Mesothelial cell of epicardium (in vitro differentiated cells): ENCODE data around the gene OR10A6. TPM values are rescaled to one million over a fixed set of nuclear protein-coding genes. Genes with fewer than 3 reads are reported as not detected.

Experiments
- DNase-seq, 2 experiments: peaks; one replicate each; pipeline ENCODE4 v3.0.0; 2021; ENCODE audit warnings: low spot score in 2 of 2; ENCODE audit not compliant: unreplicated experiment in 2 of 2
- H3K27ac Mint-ChIP-seq: 2 replicates; pipeline ENCODE4 v1.8.0; 2021; ENCODE audit warnings: mixed read lengths
- H3K27me3 Mint-ChIP-seq: 2 replicates; pipeline ENCODE4 v1.8.0; 2021; ENCODE audit warnings: low read depth, mixed read lengths
- H3K36me3 Mint-ChIP-seq: 2 replicates; pipeline ENCODE4 v1.8.0; 2021; ENCODE audit warnings: mixed read lengths
- H3K4me1 Mint-ChIP-seq: 2 replicates; pipeline ENCODE4 v1.8.0; 2021; ENCODE audit warnings: mixed read lengths
- H3K4me3 Mint-ChIP-seq: 2 replicates; pipeline ENCODE4 v1.8.0; 2021; ENCODE audit warnings: mild to moderate bottlenecking, moderate library complexity, mixed read lengths
- H3K9me3 Mint-ChIP-seq: 2 replicates; pipeline ENCODE4 v1.8.0; 2021; ENCODE audit warnings: mixed read lengths
- total RNA-seq: library from RNA; stranded (reverse); gene quantifications from 3 replicates; pipeline ENCODE4 v1.2.1, GENCODE V29; 2021
- TF ChIP-seq, protein P1 (sequence below): fragments of 200-600 bp; sonication (generic); IDR thresholded peaks from one replicate; pipeline ENCODE4 v1.5.0; 2021; ENCODE audit warnings: antibody characterized with exemption; ENCODE audit not compliant: unreplicated experiment

The OR10A6 gene
- total RNA-seq, 1 donor from 2014 or later, result not detected

DNA sequence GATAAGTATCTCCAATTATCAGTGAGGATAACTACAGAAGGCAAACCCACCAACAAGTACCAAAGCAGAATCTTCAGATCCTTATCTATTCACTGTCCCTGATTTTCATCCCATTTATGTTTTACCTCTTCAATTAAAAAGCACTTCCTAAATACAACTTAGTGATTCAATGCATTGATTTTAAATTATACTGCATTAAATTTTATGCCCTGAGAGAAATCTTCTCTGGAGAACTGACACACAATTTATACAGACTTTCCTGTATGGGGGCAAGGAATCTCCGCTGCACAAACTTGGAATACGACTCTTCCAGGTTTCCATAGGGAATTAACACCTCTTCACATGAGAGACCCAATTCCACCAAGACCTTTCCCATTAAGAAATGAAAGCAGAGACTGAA lies 10.5 kb upstream of the OR10A6 start, which contains the start of gene OR10A3:
TSS of gene OR10A3 (minus strand) at position 101 of the 400 bp plus-strand sequence. CDS start 2,188 bp downstream, outside the sequence.
- H3K36me3 Mint-ChIP-seq, result peaks cover 3% of the 10 kb centered on the region
- H3K4me1 Mint-ChIP-seq, result no peaks in the 10 kb centered on the region
- TF ChIP-seq, protein P1, sequence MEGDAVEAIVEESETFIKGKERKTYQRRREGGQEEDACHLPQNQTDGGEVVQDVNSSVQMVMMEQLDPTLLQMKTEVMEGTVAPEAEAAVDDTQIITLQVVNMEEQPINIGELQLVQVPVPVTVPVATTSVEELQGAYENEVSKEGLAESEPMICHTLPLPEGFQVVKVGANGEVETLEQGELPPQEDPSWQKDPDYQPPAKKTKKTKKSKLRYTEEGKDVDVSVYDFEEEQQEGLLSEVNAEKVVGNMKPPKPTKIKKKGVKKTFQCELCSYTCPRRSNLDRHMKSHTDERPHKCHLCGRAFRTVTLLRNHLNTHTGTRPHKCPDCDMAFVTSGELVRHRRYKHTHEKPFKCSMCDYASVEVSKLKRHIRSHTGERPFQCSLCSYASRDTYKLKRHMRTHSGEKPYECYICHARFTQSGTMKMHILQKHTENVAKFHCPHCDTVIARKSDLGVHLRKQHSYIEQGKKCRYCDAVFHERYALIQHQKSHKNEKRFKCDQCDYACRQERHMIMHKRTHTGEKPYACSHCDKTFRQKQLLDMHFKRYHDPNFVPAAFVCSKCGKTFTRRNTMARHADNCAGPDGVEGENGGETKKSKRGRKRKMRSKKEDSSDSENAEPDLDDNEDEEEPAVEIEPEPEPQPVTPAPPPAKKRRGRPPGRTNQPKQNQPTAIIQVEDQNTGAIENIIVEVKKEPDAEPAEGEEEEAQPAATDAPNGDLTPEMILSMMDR, result no peak
- H3K4me3 Mint-ChIP-seq, result no peak within 1 kb of the TSS
- H3K27me3 Mint-ChIP-seq, result no peaks in the 10 kb centered on the region
- H3K27ac Mint-ChIP-seq, result no peak within 1 kb of the TSS
- DNase-seq, result no peak
- H3K9me3 Mint-ChIP-seq, result peaks cover 27% of the 10 kb centered on the region

DNA sequence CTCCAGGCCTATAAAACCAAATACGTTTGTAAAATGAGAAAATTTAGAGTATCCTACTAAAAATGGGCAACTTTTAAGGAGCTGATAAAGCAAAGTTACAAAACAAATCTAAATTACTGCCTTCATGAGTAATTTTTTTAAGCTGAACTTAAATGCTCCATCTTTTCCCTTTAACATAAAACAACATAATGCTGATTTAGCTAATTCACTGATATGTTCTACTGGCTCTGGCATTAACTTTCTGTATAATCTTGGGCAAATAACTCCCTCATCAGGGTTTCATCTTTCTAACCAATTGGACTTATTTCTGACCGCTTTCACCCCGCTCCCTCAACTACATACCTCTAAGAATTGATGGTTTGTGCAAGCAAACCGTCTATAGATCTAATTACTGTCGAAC lies 10.1 kb upstream of the OR10A6 start:
- no peak overlapping the region for H3K27ac Mint-ChIP-seq
- TF ChIP-seq, protein P1, result no peak

DNA sequence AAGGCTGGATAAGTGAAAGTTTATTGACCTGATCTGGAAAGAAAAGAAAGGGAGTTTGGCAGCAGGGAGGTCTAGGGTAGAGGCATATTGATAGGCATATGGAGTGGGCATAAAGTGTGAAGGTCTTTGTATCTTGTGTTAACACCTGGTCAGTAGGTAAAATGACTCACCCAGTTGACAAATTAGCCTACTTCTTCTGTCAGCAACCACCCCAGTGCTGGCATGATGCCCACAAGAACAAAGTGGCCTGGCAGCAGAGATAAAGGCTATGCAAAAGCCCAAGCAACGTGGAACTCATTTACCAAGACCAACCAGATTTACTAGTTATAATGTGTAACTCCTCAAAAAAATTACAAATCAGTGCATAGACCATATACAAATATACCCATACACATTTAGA lies 5.5 kb upstream of the OR10A6 start:
- no peaks in the 10 kb centered on the region for H3K27me3 Mint-ChIP-seq
- no peaks in the 10 kb centered on the region for H3K36me3 Mint-ChIP-seq
- TF ChIP-seq, protein P1, result no peak
- no peak overlapping the region for H3K27ac Mint-ChIP-seq
- no peak for DNase-seq
- peaks cover 18% of the 10 kb centered on the region for H3K9me3 Mint-ChIP-seq
- no peaks in the 10 kb centered on the region for H3K4me1 Mint-ChIP-seq
- H3K4me3 Mint-ChIP-seq, result no peak overlapping the region

More for the DNA sequence above, 10.1 kb upstream of the OR10A6 start:
- Mint-ChIP-seq H3K36me3 (peaks cover 3% of the 10 kb centered on the region), H3K9me3 (peaks cover 27% of the 10 kb centered on the region), H3K27me3 (no peaks in the 10 kb centered on the region), H3K4me3 (no peak overlapping the region), H3K4me1 (no peaks in the 10 kb centered on the region)
- no peak for DNase-seq

DNA sequence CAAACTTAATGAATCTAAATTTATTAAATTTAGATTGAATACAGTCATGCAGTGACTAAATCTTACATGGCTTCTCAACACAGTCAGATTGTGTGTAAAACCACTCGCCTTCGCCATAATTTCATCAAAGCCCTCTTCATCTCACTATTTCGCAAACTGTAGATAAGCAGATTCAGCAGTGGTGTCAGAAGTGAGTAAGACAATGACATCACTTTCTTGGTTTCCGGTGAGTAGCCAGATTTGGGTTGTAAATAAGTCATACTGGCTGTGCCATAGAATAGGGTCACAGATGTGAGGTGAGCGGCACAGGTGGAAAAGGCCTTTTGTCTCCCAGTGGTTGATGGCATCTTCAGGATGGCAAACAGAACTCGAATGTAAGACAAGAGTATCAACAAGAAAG lies 3.4 kb downstream of the OR10A6 start:
- Mint-ChIP-seq H3K27me3 (no peaks in the 10 kb centered on the region), H3K36me3 (no peaks in the 10 kb centered on the region)
- no peak for DNase-seq

DNA sequence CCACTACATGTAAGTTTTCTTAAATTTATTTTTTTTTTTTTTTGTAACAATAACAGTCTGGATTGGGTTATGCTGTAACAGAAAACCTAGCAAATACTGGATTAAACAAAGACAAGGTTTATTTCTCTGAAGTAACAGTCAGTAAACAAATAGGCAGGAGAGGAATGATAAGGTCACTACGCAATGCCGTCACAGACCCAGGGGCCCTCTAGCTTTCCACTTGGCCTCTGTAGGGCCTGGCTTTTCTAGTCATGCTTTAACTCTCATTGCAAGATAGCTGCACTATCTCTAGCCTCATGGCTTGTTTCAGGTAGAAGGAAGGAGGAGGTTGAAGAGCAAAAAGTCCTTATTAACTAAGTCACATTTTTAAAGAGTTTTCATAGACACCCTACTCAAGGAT lies 6.5 kb downstream of the OR10A6 start:
- Mint-ChIP-seq H3K4me3 (no peak overlapping the region), H3K27ac (no peak overlapping the region), H3K36me3 (no peaks in the 10 kb centered on the region)

More for the DNA sequence above, 3.4 kb downstream of the OR10A6 start:
- Mint-ChIP-seq H3K9me3 (peaks cover 5% of the 10 kb centered on the region), H3K27ac (no peak overlapping the region), H3K4me3 (no peak overlapping the region), H3K4me1 (no peaks in the 10 kb centered on the region)
- TF ChIP-seq, protein P1, result no peak

More for the DNA sequence above, 6.5 kb downstream of the OR10A6 start:
- TF ChIP-seq, protein P1, result no peak
- Mint-ChIP-seq H3K9me3 (peaks cover 5% of the 10 kb centered on the region), H3K4me1 (no peaks in the 10 kb centered on the region), H3K27me3 (no peaks in the 10 kb centered on the region)
- no peak for DNase-seq
